HTERT RPE-1 (cell line): ENCODE measurements around the gene MIF.
"Not testable (repeated sequence)": the region's sequence is repeated elsewhere in the genome, so short reads cannot be mapped to it uniquely, and the experiment has no call there.

ENCODE experiments used
- in situ Hi-C: fragments of 300-500 bp; cut with MboI; formaldehyde crosslinking; loops from 4 replicates; pipeline ENCODE4 v1.14.3; 2020; ENCODE audit warnings: low sequenced_read_pairs

Gene MIF

GRCh38 chr22:23938328-23939016 is 44.3 kb downstream of the MIF start:
- in situ Hi-C loops: no loop called here

GRCh38 chr22:23939017-23939357 is 44.8 kb downstream of the MIF start:
- in situ Hi-C loops: no loop called here

GRCh38 chr22:23940166-23940565 is 46.0 kb downstream of the MIF start:
- in situ Hi-C loops: not testable (repeated sequence)
